Stimulated activated CD8-positive, alpha-beta memory T cell treated with anti-CD3 and anti-CD28 coated beads, Interleukin-12 subunit alpha, Interleukin-12 subunit beta, amount 100 ng/mL, for 24 hours (primary cell): ENCODE measurements around the gene ZFP92.
"Not testable (repeated sequence)": the region's sequence is repeated elsewhere in the genome, so short reads cannot be mapped to it uniquely, and the experiment has no call there.

ENCODE experiments used
- DNase-seq: peaks from one replicate; pipeline ENCODE4 v3.0.0-alpha.2; 2020; ENCODE audit errors: extremely low read depth

The ZFP92 gene

DNA sequence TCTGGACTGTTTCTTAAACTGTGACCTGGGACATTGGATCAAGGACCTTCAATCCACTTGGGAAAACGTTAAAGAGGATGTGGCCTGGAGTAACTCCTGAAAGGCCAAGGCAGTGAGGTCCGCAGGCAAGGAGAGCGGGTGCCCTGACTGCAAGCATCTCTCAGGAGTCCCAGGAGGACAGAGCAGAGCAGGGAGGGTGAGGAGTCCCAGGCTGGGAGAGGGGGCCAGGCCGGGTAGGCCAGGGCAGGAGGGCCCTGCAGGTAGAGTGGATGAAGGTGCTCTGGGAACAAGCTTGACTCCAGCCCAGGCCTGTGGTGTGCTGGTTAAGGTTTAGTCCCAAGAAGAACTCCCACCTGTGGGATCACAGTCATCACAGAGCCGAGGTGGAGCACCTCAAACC lies 23.9 kb upstream of the ZFP92 start:
- DNase-seq, result no peak

DNA sequence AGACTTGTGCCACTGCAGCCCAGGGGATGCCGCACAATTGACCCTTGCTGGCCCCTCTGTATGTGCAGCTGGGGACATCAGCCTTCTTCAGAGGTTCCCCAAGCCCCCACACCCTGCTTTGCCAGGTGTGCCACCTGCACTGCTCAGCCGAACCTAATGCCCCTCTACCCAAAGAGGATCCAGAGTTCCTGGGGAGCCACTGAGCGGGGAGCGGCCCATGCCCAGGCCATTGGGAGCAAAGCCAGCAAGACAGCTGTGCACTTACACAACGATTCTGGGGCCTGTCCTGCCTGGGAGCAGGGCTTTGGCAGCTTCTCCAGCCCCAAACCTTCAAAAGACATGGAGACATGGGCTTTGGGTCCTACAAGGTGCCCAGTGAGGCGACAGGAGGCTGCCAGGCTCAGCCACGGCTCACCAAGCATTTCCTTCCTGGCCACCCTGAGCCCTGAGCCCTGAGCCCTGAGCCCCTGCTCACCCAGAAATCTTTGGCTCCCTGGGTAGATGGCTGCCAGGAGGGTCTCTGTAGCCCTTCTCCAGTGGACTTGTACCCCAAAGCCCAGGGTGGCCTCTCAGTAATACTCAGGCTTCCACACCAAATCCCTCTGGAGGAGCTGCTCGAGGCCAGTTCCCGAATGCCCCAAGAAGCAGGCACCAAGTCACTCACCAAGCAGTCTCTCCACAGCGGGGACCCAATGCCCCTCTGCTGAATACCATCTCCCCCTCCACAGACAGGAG lies 23.1 kb upstream of the ZFP92 start:
- no peak for DNase-seq

DNA sequence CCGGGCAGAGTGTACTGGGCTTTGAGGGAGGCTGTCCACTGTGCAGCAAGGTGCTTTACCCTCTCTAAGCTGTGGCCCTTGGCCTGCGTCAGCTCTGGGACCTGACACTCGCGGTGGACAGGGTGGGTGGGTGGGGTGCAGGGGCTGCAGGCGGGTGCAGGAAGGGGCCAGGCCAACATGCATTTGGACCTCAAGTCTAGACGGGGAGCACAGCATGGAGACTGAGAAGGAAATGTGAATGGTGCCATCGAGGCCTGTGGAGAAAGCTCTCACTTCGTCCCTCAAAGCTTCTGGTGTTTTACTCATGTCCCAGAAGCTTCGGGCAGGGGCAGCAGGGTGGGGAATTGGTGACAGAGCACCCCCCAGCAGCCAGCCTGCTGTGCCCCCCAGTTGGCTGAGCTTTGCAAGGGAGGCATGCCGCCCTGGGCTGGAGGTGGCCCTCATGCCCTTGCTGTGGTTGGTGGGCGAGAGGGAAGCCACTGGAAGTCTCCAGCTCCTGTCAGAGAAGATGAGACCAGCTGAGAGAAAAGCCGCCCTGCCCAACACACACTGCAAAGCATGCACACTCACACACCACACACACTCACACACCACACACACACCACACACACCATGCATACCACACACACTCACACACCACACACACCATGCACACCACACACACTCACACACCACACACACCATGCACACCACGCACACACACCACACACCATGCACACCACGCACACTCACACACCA lies 22.4 kb upstream of the ZFP92 start:
- no peak for DNase-seq

DNA sequence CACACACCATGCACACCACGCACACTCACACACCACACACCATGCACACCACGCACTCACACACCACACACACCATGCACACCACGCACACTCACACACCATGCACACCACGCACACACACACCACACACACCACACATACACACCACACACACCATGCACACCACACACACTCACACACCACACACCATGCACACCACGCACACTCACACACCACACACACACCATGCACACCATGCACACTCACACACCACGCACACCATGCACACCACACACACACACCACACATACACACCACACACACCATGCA lies 21.9 kb upstream of the ZFP92 start:
- DNase-seq, result not testable (repeated sequence)

DNA sequence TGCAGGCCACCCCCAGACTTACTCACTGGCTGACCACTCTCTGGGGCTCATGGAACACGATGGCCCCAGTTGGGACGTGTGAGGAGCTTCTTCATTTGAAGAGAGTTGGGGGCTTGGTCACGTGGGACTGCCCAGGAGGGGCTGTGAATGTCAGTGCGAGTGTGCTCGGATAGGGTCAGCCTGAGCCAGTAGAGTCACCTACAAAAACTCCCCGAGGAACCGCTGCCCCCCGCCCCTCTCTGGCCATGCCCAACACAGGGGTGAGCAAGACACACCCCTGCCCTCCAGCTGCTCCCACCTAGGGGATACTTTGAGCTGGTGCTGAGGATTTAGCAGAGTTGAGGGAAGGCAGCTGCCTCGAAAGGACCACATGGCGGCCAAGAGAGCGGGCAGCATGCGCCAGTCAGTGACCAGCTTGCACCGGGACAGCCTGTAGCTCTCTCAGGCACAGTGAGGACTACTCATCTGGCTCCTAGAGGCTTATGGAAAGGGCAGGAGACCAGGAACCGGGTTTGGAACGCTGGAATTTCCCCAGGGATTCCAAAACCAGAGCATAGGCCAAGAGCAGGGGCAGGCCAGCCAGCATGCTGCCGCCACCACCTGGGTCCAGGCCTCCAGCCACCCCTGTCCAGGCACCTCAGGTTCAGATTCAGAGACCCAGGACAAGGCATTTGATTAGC lies 18.5 kb upstream of the ZFP92 start:
- DNase-seq, result no peak

DNA sequence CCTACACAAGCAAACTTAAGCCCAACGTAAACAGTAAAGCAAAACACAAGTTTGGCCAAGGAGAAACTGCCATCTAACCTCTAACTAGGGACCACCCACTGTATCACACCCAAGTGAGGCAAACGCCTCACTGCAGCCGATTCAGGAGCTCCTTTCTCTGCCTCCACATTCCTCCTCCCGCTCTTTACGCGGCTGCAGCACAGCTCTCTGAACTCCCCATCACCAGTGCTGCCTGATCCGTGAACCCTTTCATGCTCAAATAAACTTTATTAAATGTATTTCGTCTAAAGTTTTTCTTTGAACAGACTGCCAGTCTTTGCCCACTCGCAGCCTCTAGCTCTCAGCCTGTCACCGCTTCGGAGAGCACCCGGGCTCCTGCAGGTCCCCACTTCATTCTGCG lies 16.7 kb upstream of the ZFP92 start:
- DNase-seq, result no peak

DNA sequence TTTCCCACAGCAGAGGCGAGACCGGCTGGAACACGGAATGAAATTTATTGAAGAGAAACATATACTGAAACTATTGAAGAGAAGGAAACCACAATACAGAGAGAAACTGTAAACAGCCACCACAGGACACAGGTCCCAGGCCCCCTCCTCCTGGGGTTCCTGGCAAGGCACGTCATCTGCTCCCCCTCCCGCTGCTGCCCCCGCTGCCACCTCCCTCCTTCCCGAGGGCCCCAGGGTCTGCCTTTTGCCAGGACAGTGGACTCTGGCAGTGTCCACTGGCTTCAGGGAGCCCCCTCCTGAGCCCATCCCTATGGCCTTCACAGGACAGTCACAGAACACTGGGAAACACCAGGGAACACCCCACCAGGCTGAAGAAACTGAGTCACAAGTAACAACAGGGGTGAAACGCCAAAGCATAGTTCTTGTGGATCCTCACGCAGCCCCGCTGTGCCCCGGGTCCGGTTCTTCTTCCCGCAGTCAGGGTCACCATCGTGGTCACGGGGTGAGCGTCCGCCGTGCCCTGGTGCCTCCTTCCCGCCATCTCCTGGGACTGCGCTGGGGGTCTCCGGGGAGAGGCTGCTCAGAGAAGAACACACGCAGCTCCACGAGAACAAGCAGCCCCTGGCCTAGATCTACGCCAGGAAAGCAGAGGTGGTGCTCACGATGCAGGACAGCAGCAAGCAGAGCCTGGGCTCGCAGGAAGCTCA lies 15.5 kb upstream of the ZFP92 start:
- DNase-seq, result no peak

DNA sequence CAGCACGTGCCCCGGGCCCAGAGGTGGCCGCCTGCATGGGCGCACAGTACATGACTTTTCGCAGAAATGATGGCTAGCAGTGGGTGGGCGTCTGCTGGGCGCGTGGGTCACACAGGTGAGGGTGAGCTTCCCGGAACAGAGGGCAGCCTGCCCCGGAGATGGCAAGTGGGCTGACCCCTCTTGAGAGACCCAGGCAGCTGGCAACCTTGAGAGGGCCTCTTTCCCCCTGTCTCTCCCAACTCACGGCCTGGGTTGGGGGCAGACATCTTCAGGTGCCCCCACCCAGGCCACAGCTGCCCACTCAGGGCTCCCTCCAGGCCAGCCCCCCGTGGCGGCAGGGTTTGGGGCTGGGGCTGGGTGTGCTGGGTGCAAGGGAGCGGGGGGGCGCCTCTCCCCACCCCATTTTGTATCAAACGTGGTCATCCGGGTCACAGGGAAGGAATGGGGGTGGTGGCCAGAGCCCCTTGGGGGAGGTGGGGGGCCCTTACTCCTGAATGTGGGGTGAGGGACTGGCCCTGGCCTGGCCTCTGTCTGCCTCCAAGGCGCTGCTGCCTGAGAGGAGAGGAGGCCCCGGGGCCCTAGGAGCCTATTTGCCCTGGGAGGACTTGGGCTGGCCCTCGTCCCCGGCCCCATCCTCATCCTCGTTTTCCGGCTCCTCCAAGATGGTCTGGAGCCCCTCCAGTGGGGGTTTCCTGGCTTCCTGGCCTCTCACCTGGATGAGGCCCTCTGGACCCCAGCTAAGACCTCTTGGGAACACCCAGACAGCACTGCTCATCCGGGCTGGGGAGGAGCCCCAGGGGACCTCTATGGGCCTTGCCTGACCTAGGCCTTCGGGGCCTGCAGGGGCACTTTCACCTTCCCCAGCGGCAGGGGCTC lies 14.7 kb upstream of the ZFP92 start:
- DNase-seq, result no peak

DNA sequence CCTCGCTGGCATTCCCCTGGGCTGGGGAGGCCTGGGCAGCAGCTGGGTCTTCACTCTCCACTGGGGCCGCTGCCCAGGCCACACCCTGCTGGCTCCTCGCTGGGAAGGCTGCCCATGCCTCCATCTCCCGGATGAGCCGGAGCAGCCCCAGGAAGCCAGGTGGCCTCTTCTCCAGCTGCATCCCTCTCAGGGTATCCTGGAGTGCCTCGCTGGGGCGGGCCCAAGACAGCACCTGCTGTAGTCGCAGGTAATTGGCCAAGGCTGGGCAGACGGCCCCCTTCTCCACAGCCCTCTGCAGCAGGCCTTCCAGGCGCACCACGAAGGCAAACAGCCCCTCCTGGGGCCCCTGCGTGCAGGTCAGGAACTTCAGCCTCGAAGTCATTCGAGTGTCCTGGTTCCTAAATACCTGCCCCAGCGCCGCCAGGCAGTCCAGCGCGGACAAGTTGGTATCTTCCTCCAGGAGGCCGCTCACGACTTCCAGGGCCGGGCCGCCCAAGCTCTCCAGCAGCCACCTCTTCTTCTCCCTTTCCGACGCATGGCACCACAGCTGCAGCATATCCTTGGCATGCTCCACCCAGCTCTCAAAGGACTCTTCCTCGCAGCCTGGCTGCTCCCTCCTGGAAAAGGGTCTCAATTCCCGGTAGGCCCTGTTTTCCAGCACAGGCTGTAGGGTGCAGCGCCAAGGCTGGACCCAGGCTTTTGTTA lies 13.9 kb upstream of the ZFP92 start:
- no peak for DNase-seq

DNA sequence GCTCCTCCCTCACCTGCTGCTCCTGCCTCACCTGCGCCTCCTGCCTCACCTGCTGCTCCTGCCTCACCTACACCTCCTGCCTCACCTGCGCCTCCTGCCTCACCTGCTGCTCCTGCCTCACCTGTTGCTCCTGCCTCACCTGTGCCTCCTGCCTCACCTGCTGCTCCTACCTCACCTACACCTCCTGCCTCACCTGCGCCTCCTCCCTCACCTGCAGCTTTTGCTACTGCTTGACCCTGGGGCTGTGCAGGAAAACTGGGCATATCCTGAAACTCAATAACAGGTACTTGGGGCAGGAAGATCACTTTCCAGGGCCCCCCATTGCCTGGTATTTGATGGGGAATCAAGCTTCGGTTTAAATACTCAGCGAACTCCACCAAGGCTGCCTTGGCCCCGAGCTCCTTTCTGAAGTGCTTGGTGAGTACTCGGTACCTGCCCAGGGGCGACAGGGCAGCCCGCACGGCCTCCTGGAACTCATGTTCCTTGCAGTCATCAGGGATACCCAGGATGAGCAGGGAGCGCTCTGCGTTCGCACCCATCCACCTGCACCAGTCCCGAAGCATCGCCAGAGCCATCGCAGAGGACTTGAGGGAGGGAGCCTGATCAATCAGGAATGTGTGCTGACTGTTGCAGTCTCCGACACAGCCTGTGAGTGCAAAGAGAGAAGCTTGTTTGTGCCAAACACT lies 12.9 kb upstream of the ZFP92 start:
- no peak for DNase-seq

DNA sequence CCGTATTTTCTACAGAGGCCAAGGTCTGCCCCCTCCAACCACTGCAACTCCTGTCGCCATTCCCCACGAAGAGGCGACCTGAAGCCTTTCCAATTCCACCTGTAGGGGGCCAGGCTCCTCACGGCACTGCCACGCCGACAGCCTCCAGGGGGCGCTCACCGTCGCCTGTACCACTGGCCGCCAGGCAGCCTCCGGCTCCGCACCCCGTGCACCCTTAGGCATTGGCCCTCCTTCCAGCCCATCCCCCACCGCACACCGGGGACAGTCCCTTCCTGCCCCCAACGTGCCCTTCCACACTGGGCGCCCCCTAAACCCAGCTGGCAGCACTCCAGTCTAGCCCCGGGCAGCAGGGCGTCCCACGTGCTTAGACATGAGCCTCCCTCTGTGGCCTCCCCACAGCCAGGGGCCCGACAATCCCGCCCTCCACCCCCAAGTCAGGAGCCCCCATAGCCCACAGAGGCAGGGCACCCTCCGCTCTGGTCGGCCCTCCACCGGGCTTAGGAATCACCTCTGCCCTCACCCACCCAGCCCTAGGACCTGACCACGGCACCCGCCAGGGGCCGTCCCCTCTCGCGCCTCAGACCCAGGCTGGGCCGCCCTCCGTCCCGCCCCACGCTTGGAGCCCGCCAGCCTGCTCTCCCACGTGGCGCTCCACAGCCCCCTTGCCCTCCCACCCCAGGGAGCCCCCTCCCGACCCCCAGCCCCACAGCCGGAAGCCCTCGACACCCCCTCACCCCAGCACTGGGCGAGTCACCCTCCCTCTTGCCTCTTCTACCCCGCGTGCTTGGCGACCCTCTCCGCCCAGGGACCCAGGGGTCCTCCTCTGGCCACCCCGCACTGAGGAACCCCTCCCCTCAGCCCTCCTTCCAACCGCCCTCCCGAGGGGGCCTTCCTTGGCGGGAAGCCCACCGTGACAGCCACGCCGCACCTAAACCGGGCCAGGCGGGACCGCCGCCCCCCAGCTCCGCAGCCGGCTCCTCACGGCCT lies 10.8 kb upstream of the ZFP92 start:
- peak; percentile 5 for DNase-seq

DNA sequence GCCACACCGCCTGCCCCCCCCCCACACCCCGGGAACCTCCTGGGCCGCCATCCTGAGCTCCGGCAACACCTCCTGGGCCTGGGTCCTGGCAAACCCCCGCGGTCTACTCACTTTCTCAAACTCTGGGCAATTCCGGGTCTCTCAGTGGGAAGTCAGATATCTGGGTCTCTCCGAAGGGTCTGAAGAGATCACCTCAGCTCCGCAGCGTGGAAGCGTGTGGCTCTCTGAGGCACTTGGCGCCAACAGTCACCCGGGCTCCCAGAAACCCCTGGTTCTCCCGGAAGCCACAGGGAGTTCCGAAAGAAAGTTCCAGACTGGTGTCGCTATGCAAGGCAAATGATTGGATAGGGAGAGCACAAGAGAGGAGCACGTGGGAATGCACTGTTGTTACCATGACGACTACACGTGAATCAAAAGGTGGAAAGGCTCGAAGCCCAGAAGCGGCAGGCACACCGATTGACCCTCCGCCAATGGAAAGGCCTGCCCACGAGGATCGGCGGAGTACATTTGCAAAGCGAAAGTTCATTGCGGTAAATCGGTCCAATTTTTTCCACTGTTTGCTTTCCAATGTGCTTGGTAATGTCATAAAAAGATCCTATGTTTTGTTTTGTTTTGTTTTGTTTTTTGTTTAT lies 10.0 kb upstream of the ZFP92 start, which contains the start of gene PNMA6E:
TSS of gene PNMA6E (minus strand) at position 218 of the 632 bp plus-strand sequence. CDS start 2,501 bp downstream, outside the sequence.
- no peak for DNase-seq

DNA sequence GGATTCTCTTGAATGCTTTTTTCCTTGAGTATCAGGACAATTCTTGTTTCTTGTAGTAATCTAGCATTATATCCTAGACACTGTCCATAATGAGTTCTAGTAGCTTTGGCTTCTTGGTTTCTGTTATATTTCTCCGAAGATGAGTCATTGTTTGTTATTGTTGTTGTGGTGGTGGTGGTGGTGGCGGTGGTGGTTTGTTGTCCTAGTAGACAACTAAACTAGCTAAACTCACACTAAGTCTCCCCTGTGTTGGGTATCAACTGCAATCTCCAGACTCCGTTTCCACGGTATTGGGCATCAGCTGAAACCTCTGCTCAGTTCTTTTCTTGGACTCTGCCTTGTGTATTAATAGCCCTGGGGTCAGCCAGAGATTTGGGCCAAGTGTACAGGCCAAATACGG lies 6.9 kb upstream of the ZFP92 start:
- not testable (repeated sequence) for DNase-seq

DNA sequence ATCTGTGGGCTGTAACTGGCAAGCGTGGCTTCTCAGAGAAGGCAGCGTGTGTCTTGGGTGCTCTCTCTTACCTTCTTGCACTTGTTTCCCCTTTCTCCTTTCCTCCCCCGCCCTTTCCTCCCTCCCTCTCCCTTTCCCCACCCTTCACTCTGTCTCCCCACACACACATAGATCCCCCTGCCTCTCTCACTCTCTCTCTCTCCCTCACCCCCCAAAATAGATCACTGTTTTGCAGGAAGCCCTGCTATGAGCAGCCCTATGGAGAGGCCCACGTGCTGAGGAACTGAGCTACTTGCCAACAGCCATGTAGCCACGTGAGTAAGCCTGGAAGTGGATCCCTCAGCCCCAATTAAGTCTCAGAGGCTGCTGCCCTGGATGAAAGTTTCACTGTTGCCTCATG lies 5.8 kb upstream of the ZFP92 start:
- DNase-seq, result no peak

DNA sequence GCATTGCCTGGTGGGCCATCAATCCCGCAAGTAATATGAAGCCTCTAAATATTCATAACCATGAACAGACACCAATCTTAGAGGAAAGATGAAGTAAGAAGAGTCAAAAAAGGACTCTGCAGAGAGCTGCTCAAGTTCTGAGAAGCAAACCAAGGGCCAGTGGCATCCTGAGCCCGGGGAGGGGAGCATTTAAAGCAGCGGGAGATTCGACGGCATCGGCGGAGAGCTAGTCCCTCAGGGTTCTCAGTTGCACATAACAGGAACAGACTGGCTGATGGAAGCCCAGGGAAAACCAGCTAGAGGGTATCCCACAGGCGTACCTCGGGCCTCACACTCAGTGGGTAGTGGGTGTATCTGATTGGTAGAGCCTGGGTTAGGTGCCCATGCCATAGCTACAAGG lies 5.3 kb upstream of the ZFP92 start:
- DNase-seq, result no peak

DNA sequence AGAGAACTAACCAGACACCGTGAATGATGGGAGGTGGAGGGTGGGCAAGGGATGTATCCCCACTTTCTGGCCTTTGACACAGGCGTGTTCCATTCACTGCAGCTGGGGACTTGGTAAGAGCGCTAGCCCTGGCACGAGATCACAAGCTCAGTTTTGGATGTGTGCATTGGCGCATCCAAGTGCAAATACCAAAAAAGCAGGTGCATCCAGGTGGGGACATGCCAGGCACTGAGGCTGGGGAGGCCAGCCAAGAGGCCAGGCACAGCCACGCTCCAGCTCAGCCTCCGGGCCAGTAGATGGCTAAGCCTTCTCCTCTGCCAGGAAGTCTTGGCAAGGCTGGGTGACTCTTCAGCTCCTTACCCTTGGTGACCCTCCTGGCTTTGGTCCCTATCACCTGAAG lies 4.4 kb upstream of the ZFP92 start:
- no peak for DNase-seq

DNA sequence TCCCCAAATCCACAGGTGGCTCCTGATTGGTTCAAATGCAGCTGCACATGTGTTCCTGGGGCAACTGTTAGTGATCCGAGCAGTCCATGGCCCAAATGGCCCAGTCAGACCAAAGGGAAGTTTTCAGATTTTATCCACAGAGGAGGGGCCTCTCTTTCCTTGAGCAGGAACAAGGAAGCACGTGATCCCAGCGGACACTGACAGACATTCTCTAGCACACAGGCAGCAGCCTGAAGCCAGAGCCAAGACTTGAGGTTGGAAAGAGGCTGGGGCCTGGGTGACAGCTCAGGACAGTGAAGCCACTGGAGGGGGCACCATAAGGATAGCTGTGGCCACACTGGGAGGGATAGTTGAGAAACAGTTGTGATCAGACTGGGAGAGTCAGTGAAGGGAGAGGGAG lies 3.5 kb upstream of the ZFP92 start:
- DNase-seq, result no peak

DNA sequence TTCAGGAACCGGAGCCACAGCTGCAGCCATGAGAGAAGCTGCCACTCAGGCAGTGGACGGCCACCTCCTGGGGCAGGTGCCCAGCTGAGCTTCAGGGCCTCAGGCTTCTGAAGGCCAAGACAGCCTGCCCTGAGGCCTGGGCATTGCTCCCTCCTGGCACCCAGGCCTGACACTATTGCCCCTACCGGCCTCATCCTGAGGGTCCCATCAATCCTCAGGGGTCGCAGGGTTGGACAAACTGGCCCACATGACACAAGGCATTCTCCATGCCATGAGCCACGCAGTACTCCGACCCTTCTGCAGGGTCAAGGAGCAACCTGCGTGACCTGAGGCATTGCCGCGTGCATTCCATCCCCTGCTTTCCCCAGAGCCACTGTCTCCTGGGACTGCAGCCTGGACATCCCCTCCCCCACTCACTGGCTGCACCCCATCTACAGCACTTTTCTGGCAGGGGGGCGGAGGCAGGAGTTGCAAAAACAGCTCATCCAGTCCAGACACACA lies 3.0 kb upstream of the ZFP92 start:
- no peak for DNase-seq
